CD4-positive, alpha-beta T cell treated with Interleukin-4 for 1 hour (primary cell): Measurements from ENCODE around the gene LPAR2.
"Not testable (repeated sequence)": the region's sequence is repeated elsewhere in the genome, so short reads cannot be mapped to it uniquely, and the experiment has no call there.

Experiments used
- DNase-seq, 2 donors: peaks; one replicate each; pipeline ENCODE4 v3.0.0-alpha.2; 2020 to 2022

Gene LPAR2

GRCh38 chr19:19630062-19630414 lies 2.0 kb upstream of the LPAR2 start:
- no peak for DNase-seq

GRCh38 chr19:19628501-19629134 lies 598 bp upstream of the LPAR2 start:
- peak; percentile 31 to 48 for DNase-seq

- no peak for DNase-seq
These were observed 1.2 kb downstream of the LPAR2 start for GRCh38 chr19:19626516-19627472.

DNA sequence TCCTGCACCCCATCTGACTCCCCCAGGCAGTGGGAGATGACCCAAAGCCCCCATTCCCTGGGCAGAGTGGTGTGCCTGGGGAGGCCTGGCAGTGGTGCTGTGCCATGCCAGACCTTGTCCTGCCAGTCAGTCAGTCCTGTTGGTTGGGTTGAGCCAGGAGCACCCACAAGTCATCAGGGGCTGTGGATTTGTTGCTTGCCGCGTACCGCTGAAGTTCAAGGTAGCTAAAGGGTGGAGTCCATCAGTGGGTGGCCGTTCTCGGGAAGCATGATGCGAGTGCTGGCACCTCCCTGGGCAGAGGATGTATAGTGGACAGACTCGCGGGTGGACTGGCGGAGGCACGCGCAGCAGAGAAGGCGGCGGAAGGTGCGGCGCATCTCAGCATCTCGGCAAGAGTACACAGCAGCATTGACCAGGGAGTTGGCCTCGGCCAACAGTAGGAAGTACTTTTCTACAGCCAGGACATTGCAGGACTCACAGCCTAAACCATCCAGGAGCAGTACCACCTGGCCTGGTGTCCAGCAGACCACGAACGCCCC lies 3.9 kb downstream of the LPAR2 start:
- DNase-seq: no peak

- no peak for DNase-seq
These were observed 4.6 kb downstream of the LPAR2 start for GRCh38 chr19:19623383-19623782.

GRCh38 chr19:19619849-19620210 lies 8.2 kb downstream of the LPAR2 start:
- DNase-seq: no peak

DNA sequence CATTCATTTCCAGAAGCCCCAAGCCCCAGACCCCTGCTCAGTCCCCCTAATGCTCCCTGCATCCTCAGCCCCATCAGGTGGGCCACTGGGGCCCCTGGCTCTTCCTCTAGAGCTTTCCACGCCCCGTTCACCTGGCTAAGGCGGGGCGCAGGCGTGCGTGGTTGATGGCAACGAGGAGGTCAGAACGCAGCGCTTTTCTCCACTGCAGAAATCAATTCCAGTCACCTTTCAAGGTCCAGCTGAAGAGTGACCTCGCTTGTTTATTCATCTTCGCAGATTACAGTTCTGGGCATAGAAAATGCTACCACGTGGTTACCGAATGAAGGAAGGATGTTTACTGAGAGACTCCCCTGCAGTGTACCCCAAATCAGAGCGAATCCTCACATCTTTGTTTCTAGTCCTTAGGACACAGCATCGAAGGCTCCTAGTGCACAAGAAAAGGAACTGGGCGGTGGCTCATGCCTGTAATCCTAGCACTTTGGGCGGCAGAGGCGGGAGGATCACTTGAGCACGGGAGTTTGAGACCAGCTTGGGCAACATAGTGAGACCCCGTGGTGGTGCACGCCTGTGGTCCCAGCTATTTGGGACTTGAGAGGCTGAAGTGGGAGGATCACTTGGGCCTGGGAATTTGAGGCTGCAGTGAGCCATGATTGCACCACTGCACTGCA lies 8.7 kb downstream of the LPAR2 start:
- DNase-seq: no peak

DNA sequence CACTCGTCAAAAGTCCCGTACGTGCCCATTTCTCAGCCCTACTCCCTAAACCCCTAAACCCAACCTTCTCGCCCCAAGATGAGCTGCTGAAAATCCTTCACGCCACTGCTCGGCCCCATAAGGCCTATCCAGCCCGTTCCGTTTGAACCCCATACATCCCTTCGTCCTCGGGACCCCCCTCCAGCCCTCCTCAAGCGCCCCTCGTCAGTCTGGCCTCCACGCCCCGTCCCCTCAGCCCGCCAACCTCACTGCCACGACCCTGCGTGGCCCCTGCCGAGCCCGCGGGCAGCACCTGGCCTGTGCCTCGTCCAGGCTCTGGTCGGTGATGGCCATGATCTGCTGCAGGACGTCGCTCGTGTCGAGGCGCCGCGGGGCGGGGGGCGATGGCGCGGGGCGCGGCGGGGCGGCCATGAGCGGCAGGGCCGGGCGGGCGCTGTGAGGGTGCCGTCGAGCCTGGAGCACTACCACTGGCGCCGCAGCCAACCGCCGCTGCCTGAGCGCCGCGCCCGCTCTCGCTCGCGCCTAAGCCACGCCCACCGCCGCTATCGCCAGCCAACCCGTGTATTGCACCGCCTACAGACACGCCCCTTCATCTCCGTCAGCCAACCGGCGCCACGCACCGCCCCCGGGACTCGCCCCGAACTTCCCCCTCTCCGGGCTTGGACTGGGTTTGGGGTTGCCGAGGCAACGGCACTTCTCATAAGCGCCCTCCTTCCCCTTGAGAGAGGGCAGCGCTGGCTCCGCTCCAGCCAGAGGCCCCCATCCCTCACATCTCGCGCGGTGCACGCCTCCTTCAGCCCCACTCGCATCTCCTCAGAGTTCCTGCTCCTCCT lies 9.6 kb downstream of the LPAR2 start, which contains the start of gene PBX4:
Gene PBX4 (minus strand): TSS at position 469 of the 833 bp plus-strand sequence. CDS start 58 bp downstream, at position 411.
- peak; percentile 99 for DNase-seq

DNA sequence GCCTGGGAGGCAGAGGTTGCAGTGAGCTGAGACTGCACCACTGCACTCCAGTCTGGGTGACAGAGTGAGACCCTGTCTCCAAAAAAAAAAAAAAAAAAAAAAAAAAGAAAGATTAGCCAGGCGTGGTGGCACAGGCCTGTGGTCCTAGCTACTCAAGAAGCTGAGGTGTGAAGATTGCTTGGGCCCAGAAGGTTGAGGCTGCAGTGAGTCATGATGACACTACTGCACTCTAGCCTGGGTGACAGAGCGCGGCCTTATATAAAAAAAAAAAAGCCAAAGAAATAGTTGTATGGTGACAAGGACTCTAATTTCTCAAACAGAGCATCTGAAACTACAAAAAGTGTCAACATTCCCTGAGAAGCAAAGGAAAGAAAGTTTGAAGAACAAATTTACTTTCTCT lies 12.9 kb downstream of the LPAR2 start:
- peak; percentile 67 to 72 for DNase-seq

DNA sequence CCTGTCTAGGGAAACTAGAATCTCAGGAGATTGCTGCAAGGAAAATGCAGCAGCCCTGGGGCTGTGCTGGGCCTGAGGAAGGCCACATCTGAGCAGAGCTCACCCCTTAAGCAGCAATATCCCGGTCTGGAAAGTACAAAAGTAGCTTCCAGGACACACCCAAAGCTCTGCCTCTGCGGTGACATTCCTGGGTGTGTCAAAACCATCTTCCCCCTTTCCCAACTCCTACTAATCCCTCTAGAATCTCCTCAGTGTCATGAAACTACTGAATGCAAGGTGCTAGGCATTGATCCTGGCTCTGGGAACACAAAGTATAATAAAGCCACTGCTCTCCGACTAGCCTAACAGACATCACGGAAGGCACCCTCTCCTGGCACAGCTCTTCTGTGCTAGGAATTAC lies 14.5 kb downstream of the LPAR2 start:
- no peak for DNase-seq

GRCh38 chr19:19610376-19611202 lies 17.4 kb downstream of the LPAR2 start:
- DNase-seq: no peak

GRCh38 chr19:19606686-19607085 lies 21.3 kb downstream of the LPAR2 start:
- not testable (repeated sequence) for DNase-seq

DNA sequence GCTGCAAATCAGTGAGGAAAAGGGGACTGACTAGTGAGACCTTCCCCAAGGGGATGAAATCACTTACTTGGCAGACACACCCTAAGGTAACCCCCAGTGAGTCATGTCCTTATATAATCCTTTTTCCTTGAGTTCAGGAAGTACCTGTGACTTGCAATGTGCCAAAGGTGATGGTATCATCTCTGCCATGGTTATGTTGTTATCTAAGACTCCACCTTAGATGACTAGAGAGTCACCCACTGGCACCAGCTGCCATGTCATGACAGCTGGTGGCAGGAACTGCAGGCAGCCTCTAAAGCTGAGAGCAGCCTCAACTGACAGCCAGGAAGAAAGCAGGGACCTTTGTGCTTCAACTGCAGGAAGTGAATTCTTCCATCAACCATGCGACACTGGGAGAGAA lies 22.0 kb downstream of the LPAR2 start:
- DNase-seq: peak; percentile 56 to 82

DNA sequence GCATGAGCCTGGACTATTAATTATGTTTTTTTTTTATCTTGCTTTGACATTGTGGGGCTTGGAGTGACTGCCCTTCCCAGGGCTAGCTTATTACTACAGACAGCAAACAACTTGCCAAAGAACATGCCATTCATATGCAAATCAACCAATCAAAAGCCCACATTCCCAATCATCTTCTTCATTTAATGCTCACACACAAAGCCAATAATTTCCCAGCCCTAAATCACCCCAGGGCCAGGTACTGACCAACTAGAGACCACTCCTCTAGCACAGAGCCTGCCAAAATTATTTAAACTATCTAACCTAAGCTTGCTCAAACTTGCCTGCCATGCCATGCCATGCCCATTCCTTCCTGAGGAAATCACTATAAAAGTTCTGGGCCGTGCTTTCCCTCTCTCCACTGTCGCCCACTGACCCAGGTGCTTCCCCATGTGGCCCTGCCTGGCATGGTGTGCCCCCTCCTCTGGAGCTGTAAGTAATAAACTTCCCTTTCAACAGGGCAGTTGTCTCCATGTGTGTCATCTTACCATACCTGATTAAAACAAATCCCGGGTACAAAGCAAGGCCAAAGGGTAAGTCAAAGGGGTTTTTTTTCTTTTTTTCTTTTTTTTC lies 25.2 kb downstream of the LPAR2 start:
- DNase-seq: no peak

GRCh38 chr19:19602136-19602712 lies 25.8 kb downstream of the LPAR2 start:
- DNase-seq: peak; percentile 42 to 77

DNA sequence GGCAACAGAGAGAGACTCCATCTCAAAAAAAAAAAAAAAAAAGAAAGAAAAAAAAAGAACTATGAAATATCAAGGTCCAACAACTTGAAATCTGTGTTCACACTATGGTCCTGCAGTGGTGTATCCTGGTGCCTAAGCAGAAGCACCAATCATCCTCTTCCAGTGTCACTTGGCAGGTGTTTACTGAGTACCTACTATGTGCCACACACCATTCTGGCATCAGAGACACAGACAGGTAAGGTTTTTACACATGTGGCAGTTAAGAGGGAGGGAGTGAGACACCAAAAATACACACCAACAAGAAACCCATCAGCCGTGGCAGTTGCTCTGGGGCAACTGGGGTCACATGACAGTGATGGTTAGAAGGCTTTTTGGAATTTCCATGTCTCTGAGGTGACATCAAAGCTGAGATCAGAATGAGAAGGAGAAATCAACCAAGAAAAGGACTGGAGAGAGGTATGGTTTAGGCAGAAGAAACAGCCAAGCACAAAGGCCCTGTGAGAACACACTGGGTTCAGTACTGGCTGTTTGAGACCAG lies 27.2 kb downstream of the LPAR2 start:
- DNase-seq: peak in 1 of 2 donors; percentile 52

DNA sequence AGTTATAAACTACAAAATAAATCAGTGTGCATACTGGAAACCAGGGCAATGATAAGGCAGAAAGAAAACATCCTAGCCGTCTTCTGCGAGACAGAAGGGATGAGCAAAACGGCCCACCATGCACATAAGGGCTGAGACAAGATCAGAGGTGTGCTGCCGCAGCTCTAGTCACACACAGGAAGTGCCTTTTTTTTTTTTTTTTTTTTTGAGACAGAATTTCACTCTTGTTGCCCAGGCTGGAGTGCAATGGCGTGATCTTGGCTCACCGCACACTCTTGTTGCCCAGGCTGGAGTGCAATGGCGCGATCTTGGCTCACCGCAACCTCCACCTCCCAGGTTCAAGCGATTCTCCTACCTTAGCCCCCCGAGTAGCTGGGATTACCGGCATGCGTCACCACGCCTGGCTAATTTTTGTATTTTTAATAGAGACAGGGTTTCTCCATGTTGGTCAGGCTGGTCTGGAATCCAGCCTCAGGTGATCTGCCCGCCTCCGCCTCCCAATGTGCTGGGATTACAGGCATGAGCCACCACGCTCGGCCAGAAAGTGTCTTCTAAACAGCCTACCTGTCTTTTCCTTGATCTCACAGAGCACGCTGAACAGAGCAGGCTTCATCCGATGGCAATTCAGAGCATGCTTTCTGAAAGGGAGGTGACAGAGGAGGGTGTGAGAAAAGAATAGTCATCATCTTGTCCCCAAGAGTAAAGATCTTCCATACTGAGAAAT lies 29.1 kb downstream of the LPAR2 start:
- peak; percentile 81 to 82 for DNase-seq

GRCh38 chr19:19597809-19598306 lies 30.2 kb downstream of the LPAR2 start:
- peak; percentile 79 to 94 for DNase-seq

DNA sequence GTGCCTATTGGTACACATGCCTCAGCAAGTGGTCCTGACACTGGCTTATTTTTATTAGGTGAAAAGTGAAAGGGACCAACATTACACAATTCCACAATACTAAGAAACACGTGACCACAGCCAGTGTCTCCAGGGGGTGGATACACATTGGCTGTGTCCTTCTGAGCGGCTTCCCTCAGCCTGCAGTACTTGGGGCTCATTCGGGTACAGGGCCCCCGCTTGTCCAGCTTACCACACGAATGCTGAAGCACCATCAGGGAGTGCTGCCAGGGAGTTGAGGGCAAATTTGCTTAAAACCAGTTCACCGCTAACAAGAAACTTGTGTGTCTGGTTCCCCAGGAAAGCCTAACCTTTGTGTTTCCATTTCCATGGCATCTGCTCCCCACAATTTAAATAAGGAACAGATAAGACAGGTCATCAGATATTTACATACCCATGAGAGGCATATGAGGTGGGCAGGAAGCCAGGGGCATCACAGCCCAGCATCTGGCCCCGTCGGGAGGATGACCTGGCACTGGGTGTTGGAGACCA lies 32.8 kb downstream of the LPAR2 start:
- no peak for DNase-seq
